Stimulated activated CD8-positive, alpha-beta memory T cell treated with anti-CD3 and anti-CD28 coated beads, Interleukin-12 subunit alpha, Interleukin-12 subunit beta, amount 100 ng/mL, for 1 hour (primary cell): ENCODE results near the gene DNAJC5.
"Not testable (repeated sequence)": the region's sequence is repeated elsewhere in the genome, so short reads cannot be mapped to it uniquely, and the experiment has no call there.

ENCODE experiments used
- DNase-seq: peaks from one replicate; pipeline ENCODE4 v3.0.0-alpha.2; 2020; ENCODE audit warnings: low read depth

The DNAJC5 gene

DNA sequence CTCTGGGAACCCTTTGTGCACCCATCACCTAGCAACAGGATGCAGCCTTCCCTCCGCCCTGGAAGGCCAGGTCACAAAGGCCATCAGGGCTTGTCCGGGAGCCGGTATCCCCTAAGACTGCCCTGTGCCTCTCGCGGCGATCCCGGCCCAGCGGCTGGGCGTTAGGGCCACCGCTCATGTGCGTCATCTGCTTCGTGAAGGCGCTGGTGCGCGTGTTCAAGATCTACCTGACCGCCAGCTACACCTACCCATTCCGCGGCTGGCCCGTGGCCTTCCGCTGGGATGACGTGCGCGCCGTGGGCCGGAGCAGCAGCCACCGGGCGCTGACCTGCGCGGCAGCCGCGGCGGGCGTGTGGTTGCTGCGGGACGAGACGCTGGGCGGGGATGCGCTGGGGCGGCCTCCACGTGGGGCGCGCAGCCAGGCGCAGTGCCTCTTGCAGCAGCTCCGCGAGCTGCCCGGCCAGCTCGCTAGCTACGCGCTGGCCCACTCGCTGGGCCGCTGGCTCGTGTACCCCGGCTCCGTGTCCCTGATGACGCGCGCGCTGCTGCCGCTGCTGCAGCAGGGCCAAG, 33.5 kb upstream of the DNAJC5 start, which contains the start of gene ABHD16B:
TSS of gene ABHD16B (plus strand) at position 134 of the 570 bp plus-strand sequence. CDS start at position 177, 43 bp downstream.
- no peak for DNase-seq

DNA sequence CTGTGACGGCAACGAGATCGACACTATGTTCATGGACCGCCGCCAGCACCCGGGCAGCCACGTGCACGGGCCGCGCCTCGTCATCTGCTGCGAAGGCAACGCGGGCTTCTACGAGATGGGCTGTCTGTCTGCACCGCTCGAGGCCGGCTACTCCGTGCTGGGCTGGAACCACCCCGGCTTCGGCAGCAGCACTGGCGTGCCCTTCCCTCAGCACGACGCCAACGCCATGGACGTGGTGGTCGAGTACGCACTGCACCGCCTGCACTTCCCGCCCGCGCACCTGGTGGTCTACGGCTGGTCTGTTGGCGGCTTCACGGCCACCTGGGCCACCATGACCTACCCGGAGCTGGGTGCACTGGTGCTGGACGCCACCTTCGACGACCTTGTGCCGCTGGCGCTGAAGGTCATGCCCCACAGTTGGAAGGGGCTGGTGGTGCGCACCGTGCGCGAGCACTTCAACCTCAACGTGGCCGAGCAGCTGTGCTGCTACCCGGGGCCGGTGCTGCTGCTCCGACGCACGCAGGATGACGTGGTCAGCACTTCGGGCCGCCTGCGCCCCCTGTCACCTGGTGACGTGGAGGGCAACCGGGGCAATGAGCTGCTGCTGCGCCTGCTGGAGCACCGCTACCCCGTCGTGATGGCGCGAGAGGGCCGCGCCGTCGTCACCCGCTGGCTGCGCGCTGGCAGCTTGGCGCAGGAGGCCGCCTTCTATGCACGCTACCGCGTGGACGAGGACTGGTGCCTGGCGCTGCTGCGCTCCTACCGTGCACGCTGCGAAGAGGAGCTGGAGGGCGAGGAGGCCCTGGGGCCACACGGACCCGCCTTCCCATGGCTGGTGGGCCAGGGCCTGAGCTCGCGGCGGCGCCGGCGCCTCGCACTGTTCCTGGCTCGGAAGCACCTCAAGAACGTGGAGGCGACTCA, 32.7 kb upstream of the DNAJC5 start:
- DNase-seq = no peak

DNA sequence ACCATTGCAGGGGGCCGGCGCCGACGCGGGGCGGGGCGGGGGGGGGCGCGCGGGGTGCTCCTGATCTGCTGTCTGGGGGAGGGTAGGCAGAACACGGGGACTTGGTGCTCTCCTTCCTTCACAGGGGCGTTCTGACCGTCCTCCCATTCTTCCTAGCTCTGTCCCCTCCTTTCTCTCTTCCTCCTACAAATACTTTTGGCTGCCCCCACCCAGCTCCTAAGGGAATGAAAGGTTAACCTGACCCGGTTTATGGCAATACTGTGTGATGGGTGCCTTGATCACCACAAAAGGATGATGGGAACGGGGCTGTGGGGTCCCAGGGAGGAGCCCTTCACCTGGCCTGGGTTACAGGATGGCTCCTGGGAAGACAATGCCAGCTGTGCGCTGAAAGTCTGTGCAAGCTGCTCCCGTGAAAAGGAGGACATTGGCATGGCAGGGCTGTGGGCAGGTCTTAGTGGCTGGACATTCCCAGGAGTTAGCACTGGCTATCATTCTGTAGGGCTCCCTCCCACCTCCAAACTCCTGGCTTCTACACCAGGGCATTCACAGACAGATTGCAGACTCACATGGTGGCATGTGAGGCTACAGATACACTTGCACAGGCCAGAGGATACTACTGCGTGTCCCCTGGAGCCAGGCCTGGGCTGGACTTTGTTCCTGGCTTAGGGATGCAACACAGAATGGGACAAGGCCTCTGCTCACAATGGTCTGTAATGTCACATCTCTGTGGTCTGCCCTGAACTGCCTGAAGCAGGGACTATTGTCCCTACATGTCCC, 31.7 kb upstream of the DNAJC5 start:
- DNase-seq = no peak

DNA sequence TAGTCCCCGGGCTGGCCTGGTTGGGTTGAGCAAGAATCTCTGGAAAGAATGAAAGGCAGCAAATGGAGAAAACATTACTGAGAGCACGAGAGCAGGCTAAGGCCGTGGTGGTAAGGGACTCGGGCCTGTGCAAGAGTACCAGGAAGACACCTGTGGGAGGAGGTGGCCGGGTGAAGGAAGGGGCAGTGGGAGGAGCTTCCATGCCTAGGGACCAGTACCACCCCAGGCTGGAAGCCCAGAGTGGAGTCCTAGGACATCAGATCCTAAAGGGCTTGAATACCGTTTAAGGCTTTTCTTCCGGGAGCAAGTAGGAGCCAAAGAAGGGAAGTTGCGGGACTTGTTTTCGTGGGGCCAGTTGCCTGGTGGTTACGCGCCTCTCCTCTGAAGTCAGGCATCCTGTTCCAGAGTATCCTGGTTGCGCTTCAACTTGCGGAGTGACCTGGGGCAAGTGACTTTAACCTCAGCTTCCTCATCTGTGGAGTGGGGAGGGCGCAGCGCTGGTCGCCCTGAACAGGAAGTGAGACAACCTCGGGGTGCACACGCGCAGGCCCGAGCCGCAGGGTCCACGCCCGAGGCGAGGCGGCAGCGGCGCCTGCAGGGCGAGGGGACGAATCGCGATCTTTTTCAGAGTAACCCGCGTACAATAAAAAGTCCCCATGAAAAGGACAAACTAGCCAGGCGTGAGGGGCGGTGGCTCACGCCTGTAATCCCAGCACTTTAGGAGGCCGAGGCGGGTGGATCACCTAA, 31.0 kb upstream of the DNAJC5 start:
- DNase-seq = peak; percentile 62

DNA sequence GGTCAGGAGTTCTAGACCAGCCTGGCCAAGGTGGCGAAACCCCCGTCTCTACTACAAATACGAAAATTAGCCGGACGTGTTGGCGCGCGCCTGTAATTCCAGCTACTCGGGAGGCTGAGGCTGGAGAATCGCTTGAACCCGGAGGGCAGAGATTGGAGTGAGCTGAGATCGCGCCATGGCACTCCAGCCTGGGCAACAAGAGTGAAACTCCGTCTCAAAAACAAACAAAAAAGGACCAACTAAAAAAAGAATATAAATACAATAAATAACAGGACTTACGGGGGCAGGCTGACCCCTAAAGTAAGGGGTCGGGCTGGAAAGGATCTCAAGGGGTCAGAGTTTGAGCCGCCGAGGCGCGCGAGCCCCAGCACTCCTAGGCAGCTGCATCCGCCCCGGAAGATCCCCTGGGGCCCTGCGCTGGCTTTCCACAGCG, 30.4 kb upstream of the DNAJC5 start:
- no peak for DNase-seq

DNA sequence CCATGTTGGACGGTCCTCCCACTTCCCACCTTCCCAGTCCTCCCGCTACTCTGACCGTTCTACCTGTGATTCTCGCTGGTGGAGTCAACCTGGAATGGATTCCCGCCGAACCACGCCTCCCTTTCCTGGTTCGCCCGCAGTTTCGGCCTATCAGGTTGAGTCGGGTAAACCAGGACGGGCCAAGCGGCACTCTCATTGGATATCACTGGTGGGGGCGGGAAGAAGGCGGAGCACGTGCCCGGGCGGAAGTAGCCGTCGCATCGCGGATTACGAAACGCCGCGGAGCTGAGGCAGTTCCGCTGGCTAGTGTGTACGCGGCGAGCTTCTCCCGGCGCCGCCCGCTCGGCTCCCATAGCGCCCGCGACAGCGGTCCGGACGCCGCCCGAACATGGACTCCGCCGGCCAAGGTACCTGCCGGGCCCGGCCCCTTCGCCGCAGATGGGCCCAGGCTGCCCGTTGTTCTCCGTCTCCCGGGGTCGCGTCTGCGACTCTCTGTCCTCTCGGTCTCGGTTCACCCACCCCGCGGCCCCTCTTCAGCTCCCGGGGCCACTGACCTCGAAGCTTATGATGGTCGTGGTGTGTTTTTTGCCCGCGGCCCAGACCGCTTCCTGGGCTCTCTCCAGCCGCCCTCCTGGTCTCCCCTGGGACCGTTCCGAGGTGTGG, 29.8 kb upstream of the DNAJC5 start, which contains the start of gene TPD52L2:
TSS of gene TPD52L2 (plus strand) at position 293 of the 663 bp plus-strand sequence. CDS start at position 389, 96 bp downstream.
- peak; percentile 97 for DNase-seq

DNA sequence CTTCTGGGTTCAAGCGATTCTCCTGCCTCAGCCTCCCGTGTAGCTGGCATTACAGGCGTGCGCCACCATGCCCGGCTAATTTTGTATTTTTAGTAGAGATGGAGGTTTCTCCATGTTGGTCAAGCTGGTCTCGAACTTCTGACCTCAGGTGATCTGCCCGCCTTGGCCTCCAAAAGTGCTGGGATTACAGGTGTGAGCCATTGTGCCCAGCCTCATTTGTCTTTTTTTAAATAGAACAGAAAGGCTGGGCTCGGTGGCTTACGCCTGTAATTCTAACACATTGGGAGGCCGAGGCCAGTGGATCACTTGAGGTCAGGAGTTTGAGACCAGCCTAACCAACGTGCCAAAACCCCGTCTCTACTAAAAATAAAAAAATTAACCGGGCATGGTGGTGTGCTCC, 27.9 kb upstream of the DNAJC5 start:
- DNase-seq = not testable (repeated sequence)

DNA sequence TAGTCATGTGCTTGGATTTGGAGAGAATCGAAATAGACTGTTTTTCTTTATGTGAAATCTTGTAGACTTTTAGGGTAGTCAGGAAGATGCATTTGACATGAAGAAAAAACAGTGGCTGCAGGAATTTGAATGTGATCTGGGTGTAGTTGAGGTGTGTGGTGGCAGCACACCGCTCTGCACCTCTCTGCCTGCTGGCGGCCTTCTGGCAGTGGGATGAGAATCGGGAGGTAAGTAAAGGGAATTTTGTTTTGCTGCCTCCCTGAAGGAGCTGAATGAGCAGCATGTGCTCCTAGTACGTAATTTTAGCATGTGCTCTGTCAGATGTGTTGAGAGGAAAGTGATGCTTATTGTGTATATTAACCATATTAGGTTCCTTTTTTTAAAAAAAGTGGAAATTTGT, 26.7 kb upstream of the DNAJC5 start:
- DNase-seq = no peak

DNA sequence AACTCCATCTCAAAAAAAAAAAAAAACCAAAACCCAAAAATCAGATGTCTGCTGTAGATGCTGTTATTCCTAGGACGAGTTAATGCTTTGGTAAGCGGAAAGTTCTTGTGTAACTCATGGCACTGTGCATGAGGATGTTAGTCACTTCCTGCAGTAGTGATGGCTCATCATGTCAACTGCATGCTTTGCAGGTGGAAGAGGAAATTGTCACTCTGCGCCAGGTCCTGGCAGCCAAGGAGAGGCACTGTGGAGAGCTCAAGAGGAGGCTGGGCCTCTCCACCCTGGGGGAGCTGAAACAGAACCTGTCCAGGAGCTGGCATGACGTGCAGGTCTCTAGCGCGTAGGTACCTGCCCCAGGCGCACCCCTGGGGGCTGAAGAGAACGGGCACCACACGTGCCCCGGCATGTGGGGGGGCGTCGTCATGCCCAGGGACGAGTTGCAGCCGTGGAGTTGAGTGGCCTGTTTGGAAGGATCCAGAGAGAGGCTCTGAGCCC, 21.4 kb upstream of the DNAJC5 start:
- DNase-seq = no peak

DNA sequence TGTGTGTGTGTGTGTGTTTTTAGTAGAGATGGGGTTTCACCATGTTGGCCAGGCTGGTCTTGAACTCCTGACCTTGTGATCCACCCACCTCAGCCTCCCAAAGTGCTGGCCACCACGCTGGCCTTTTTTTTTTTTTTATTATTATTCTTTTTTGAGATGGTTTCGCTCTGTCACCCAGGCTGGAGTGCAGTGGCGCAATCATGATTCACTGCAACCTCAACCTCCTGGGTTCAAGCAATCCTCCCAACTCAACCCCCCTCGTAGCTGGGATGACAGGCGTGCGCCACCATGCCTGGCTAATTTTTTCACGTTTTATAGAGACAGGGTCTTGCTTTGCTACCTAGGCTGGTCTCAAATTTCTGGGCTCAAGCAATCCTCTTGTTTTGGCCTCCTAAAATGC, 20.7 kb upstream of the DNAJC5 start:
- DNase-seq = not testable (repeated sequence)

DNA sequence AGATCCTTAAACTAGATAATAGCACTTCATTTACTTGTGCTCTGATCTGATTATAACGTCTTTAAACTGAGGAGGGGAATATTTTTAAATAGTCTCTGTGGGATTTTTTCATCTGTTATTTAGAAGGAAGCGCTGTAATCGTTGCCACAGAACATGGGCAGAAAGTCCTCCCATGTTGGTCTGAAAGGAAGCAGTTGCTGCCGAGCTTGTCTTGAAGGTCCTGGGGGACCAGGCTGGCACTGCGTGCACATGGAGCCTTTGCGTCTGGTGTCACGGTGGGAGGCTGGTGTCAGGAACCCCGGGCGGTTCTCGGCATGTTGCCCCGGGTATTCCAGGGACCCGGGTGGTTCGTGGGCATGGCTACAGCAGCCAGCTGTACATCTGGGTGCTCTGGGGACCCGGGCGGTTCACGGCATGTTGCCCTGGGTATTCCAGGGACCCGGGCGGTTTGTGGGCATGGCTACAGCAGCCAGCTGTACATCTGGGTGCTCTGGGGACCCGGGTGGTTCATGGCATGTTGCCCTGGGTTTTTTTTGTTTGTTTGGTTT, 18.4 kb upstream of the DNAJC5 start:
- DNase-seq = no peak

DNA sequence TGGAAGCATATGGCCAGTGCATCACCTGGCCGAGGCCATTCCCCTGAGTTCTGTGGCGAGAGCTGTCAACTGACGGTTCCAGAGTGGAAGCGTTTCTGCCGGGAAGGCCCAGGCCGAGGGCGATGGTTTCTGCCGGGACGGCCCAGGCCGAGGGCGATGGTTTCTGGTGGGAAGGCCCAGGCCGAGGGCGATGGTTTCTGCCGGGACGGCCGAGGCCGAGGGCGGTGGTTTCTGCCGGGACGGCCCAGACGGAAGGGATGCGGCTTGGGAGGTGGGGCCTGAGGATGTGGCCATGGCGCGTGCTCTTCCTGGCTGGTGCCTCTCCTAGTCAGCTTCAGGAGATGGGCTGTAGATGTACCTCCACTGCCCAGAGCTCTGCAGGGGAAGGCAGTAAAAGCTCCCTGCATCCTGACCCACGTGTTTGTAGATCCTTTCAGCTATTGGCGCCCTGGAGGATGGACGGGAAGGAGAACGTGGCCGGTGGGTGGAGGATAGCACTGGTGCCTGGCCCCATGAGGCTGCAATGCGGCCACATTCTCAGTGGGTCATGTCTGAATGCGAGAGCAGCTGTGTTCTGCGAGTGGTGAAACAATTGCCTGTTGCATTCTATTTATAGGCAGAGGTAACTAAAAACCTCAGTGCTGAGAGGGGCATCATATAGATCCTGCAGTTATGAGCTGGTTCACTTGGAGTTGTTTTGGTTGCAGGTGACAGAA, 17.0 kb upstream of the DNAJC5 start:
- DNase-seq = no peak

DNA sequence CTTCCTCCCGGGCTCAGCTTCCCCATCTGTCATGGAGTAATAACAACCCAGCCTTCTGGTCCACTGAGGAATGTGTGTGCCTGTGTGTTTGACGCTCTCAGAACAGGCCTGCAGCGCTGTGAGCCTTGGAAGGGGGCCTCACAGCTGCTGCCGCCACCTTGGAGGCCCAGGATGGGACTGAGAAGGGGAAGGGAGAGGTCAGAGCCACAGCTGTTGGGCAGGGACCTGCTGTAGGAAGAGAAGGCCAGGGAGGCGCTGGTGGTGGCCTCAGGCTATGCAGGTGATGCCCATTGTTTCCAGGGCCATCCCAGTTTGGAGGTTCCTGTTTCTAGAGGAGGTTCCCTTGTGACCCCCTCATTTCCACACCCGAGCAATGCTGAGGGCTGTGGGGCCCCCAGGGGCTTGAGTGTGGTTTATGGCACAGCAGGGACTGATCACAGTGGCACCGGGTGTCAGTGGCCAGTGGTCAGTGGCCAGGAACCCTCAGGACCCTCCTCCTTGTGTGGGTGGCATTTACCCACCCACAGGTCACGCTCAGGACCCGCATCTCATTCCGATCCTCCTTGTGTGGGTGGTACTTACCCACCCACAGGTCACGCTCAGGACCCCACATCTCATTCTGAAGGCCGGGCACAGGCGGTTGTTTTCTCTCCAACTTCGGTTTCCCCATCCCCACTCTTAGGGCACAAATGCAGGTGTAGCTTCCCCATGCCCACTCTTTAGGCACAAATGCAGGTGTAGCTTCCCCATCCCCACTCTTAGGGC, 15.8 kb upstream of the DNAJC5 start:
- DNase-seq = no peak

DNA sequence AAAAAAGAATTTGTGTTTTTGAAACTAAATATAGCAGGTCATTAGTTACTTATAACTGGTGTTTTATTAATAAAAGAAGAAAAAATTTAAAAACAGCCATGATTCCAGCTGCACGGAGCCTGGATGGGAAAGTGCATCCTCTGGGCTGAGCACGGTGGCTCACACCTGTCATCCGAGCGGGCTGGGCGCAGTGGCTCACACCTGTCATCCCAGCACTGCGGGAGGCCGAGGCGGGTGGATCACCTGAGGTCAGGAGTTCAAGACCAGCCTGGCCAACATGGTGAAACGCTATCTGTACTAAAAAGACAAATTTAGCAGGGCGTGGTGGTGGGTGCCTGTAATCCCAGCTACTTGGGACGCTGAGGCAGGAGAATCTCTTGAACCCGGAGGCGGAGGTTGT, 14.0 kb upstream of the DNAJC5 start:
- not testable (repeated sequence) for DNase-seq

DNA sequence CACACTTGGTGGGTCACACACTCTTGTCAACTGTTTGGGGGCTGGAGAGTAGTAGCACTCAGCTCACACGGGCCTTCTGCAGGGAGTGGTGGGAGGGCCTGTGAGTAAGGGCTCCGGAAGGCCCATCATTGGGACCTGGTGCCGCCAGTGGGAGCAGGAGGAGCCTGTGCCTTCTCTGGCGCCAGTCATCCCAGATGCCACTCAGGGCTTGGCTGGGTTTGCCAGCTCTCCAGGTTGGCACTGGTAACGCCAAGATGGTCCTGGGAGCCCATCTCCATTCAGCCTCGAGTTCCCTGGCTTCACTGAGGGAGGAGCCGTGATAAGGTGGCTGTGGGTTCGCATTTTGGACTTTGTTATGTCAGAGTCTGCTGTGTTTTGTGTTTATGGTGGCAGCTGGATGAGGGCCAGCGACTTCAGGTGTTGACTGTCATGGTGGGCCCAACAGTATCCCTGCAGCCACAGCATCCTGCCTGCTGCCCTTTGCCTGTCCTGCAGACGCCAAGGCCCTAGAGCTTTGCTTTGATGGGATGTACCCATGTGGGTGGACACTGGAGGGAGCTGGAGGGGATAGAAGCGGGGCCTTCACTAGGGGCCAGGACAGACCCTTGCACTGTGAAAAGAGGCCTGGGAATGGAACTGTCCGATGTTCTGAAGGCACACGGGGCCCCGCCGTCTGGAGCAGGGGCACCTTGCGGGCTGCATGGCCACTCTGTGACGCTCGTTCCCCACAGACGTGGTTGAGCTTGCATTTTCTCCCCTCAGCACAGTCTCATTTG, 13.3 kb upstream of the DNAJC5 start:
- DNase-seq = no peak

DNA sequence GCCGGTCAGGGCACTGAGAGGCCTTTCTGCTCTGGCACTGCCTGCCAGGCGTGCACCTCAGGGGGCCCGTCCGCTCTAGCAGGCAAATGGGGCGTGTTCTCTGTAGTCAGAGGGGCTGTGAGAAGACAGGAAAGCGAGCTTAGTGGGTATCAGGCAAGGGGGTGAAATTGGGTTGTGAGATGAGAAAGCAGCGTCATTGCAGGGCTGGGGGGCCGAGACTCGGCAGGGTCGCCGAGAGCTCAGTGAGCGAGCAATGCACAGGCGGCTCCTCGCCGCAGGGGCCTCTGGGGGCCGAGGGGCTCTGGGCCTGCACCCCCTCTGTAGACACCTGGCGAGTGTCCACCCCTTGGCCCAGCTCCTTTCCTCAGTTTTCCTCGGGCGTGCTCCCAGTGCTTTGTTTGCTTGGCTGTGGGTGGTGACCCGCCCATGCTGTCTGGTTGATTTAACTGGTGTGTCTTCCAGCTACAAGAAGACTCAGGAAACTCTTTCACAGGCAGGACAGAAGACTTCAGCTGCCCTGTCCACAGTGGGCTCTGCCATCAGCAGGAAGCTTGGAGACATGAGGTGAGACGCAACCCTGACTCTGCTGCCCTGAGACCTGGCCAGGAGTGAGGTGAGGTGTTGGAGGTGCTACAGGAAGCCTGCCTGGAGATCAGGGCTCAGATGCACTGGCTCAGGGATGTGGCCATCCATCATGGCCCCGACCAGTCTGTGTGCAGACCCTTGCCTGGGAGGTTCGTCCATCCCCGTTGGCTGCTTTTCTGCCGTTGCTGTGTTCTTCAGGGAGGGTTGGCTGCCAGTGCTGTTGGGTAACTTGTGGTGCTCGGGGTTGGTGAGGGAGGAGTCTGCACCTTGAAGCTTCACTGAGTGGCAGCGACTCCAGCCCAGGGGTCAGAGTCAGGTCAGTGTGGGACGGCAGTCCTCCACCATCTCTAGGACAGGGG, 12.4 kb upstream of the DNAJC5 start:
- no peak for DNase-seq

DNA sequence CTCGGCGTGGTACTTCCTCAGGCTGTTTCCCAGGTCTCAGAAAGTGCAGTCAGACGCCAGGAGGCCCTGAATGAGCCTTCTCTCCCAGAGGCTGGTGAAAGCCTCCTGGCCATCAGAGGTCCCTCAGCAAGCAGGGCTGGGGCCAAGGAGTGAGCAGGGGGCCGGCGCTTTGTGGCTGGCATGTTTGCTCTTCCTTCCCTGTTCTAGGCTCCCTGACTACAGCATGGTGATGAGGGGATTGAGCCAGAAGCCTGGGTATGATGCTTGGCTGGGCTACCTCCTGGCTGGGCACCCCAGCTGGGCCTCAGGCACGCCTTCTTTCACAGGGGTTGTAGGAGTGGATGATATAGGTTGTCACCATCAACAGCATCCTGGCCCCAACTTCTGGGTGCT, 11.7 kb upstream of the DNAJC5 start:
- no peak for DNase-seq
